Fibroblast of lung (primary cell): Measurements from ENCODE around the gene STBD1.

Experiments used
- CTCF ChIP-seq, 2 donors: IDR thresholded peaks in 1 of 2; conservative IDR thresholded peaks in 1 of 2; 1 replicate in 1 of 2; 2 replicates in 1 of 2; pipeline ENCODE4 v1.5.1; 2011 to 2012; ENCODE audit warnings: low read length in 2 of 2, control low read depth in 1 of 2, inconsistent platforms in 1 of 2, low read depth in 1 of 2, mild to moderate bottlenecking in 1 of 2
- EZH2 ChIP-seq: IDR thresholded peaks from 2 replicates; pipeline ENCODE4 v1.5.1; 2012; ENCODE audit warnings: low read length, control low read depth, mild to moderate bottlenecking; ENCODE audit errors: missing control alignments

GRCh38 chr4:76357981-76358380, 51.4 kb downstream of the STBD1 start:
- TF ChIP-seq CTCF (conservative IDR thresholded peaks at IDR 0.05 in 1 of 2, IDR thresholded peaks at IDR 0.05 in 1 of 2; ENCODE audit: low read depth in 1 of 2, low read length in 2 of 2) (no peak), EZH2 (no peak)
